HG02938 (cell line): ENCODE results near the gene CTNNBL1.
"Not testable (repeated sequence)": the region's sequence is repeated elsewhere in the genome, so short reads cannot be mapped to it uniquely, and the experiment has no call there.

ENCODE experiments used
- ATAC-seq: cut with Tn5 transposase; IDR thresholded peaks from one replicate; pipeline ENCODE4 v1.9.1; 2021; ENCODE audit warnings: mild to moderate bottlenecking, moderate library complexity; ENCODE audit not compliant: unreplicated experiment

CTNNBL1 gene

GRCh38 chr20:37848706-37849105, 154.9 kb downstream of the CTNNBL1 start:
- no peak for ATAC-seq

GRCh38 chr20:37849156-37849555, 155.3 kb downstream of the CTNNBL1 start:
- ATAC-seq: no peak

GRCh38 chr20:37849566-37849965, 155.7 kb downstream of the CTNNBL1 start:
- no peak for ATAC-seq

- no peak for ATAC-seq
Observed at GRCh38 chr20:37850036-37850592, 156.3 kb downstream of the CTNNBL1 start.

- no peak for ATAC-seq
Observed at GRCh38 chr20:37850724-37851355, 157.0 kb downstream of the CTNNBL1 start.

GRCh38 chr20:37852666-37853065, 158.8 kb downstream of the CTNNBL1 start:
- no peak for ATAC-seq

- peak; percentile 70 for ATAC-seq
Observed at GRCh38 chr20:37853823-37854375, 160.1 kb downstream of the CTNNBL1 start.

- ATAC-seq: not testable (repeated sequence)
Observed at GRCh38 chr20:37856034-37856433, 162.2 kb downstream of the CTNNBL1 start.

GRCh38 chr20:37856932-37857660, 163.3 kb downstream of the CTNNBL1 start:
- ATAC-seq: no peak

- no peak for ATAC-seq
Observed at GRCh38 chr20:37859406-37860171, 165.8 kb downstream of the CTNNBL1 start.

- ATAC-seq: no peak
Observed at GRCh38 chr20:37863289-37863688, 169.5 kb downstream of the CTNNBL1 start.

GRCh38 chr20:37864298-37864697, 170.5 kb downstream of the CTNNBL1 start:
- ATAC-seq: no peak

GRCh38 chr20:37866051-37866450, 172.2 kb downstream of the CTNNBL1 start:
- ATAC-seq: no peak

GRCh38 chr20:37867289-37868195, 173.7 kb downstream of the CTNNBL1 start:
- no peak for ATAC-seq

GRCh38 chr20:37868851-37869333, 175.1 kb downstream of the CTNNBL1 start:
- no peak for ATAC-seq

GRCh38 chr20:37869334-37869861, 175.6 kb downstream of the CTNNBL1 start:
- ATAC-seq: no peak

- no peak for ATAC-seq
Observed at GRCh38 chr20:37870294-37870693, 176.5 kb downstream of the CTNNBL1 start.

GRCh38 chr20:37871751-37872150, 177.9 kb downstream of the CTNNBL1 start:
- no peak for ATAC-seq

- no peak for ATAC-seq
Observed at GRCh38 chr20:37872161-37872560, 178.3 kb downstream of the CTNNBL1 start.

GRCh38 chr20:37873884-37874283, 180.1 kb downstream of the CTNNBL1 start:
- ATAC-seq: no peak
